NCI-H82 (cell line): ENCODE data around the gene TPX2.
A peak's percentile ranks its signal among the peaks of the same experiment; 100 is the strongest.
"Not testable (repeated sequence)": the region's sequence is repeated elsewhere in the genome, so short reads cannot be mapped to it uniquely, and the experiment has no call there.

Source experiments
- DNase-seq: peaks from one replicate; lab custom pipeline; 2025; lab: John Stamatoyannopoulos, UW

The TPX2 gene

DNA sequence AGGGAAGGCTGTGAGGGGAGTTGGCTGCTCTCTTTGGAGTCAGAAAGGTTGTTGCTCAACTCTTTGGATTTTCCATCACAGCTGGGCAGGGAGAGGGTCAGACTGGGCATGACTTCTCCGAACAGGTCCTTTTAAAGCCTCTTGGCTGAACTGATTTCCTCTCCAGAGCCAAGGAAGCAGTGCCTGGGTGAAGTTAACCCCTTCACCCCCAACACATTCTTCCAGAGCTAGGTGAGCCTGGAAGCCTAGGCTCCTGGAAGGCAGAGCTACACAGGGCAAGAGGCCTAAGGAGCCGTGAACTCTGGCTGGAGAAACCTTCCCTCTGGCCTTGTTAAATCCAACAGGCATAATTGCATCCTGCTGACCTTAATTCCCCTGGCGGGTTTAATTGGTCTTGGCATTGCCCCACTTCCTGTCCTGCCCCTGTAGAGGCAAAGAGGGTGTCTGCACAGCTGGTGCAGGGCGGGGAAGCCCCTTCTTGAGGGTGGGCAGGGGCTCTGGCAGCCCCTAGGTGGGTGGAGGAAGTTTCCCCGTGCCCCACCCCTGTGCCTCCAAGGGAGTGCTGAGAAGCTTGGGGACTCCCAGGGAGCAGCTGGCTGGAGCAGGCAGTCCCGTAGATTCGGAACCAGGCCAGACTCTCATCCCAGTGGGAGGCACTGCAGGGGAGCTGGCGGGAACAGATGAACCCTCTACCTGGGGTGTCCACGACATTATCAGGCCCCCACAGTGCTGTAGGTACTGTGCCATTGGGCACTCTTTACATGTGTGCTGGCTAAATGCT lies 76.5 kb downstream of the TPX2 start:
- DNase-seq = peak; percentile 47

DNA sequence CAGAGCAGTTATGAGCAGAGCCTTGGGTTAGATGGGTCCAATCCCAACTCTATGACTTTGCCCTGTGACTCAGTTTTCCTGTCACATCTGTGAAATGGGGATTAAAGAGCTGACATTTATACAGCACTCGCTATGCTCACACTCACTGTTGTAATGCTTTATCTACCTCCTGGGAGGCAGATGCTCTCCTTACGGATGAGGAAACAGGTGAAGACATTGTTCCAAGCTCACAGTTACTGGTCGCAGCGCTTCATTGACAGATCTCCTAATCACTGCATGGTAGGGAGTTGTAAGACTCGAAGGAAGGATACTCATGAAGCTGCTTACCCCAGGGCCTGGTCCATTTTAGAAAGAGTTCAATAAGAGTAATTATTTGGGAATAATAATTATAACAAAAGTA lies 77.1 kb downstream of the TPX2 start:
- no peak for DNase-seq

DNA sequence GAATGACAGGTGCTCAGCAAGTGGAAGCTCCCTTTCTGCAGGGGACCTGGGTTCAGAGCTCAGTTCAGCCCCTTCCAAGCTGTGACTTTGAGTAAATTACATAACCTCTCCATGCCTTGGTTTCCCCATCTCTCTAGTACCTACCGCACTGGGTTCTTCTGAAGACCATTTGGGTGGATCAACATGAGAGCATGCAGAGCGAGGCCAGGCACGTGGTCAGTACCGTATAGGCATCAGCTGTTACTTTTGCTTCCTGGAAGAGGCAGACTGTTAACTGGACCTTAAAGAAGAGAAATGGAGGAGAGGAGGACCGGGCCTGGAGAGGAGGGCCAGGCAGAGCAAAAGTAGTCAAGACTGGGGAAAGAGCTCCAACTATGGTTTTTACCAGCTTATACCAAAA lies 78.4 kb downstream of the TPX2 start:
- DNase-seq = no peak

DNA sequence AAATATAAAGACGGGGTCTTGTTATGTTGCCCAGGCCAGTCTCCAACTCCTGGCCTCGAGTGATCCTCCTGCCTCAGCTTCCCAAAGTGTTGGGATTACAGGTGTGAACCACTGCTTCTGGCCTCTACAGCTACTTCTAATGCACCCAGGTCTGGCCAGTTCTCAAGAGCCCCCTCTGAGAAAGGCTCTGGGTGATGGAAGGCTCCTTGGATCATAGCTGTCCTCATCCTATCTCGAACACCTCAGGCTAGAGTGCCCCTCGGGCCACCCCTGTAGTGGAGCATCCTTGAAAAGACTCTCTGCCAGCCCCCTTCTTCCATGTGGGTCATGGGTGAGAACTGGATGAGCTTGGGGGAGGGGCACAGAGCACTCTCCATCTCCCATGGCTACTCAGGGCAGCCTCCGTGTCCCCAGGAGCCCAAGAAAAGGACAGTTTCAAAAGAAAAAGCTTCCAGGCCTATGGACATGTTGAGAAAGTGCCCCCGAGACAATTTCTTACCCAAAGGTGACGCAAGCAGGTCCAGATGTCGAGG lies 79.4 kb downstream of the TPX2 start:
- DNase-seq = no peak

DNA sequence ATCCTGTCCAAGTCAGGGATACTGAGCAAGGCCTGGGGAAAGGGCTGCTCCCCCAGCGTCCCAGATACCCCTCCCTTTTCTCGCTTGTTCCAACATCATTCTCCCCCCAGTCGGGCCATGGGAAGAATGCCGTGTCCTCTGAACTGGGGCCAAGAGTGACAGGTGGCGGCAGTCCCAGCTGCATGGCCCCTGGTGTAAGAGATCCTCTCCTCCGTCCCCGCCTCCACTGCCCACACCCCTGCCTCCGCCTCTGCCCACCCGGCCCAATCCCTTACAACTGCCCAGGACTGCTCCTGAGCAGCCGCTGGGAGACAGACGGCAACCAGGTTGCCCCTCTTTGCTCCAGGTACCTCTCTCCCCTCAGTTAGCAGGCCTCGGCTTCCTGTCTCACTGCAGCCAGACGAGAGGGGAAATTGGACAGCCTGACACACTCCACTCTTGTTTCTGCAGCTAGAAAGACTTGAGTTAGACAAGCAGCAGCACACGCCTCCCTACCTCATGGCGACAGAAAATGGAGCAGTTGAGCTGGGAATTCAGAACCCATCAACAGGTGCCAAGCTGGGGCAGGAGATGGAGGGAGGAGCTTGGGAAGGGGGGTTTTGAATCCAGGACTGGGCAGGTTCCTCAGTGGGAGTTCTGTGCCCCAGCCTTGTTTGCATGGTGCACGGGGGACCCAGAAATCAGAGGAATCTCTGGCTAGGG lies 80.1 kb downstream of the TPX2 start, which contains the start of gene MYLK2:
MYLK2 (plus strand) TSS at position 274 of the 702 bp plus-strand sequence; CDS start at position 499, 225 bp downstream.
- DNase-seq = peak; percentile 68

DNA sequence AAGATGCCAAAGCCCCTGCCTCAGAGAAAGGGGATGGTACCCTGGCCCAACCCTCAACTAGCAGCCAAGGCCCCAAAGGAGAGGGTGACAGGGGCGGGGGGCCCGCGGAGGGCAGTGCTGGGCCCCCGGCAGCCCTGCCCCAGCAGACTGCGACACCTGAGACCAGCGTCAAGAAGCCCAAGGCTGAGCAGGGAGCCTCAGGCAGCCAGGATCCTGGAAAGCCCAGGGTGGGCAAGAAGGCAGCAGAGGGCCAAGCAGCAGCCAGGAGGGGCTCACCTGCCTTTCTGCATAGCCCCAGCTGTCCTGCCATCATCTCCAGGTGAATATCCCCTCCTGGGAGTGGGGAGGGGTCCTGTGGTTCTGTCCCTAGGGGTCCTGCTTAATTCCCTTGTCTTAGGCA lies 81.1 kb downstream of the TPX2 start:
- DNase-seq = no peak

DNA sequence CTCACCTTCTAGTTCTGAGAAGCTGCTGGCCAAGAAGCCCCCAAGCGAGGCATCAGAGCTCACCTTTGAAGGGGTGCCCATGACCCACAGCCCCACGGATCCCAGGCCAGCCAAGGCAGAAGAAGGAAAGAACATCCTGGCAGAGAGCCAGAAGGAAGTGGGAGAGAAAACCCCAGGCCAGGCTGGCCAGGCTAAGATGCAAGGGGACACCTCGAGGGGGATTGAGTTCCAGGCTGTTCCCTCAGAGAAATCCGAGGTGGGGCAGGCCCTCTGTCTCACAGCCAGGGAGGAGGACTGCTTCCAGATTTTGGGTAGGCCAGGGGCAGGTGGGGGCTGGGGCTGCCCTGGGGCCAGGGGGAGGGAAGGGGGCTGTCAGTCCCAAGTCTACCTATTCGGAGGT lies 82.3 kb downstream of the TPX2 start:
- DNase-seq = peak; percentile 23

DNA sequence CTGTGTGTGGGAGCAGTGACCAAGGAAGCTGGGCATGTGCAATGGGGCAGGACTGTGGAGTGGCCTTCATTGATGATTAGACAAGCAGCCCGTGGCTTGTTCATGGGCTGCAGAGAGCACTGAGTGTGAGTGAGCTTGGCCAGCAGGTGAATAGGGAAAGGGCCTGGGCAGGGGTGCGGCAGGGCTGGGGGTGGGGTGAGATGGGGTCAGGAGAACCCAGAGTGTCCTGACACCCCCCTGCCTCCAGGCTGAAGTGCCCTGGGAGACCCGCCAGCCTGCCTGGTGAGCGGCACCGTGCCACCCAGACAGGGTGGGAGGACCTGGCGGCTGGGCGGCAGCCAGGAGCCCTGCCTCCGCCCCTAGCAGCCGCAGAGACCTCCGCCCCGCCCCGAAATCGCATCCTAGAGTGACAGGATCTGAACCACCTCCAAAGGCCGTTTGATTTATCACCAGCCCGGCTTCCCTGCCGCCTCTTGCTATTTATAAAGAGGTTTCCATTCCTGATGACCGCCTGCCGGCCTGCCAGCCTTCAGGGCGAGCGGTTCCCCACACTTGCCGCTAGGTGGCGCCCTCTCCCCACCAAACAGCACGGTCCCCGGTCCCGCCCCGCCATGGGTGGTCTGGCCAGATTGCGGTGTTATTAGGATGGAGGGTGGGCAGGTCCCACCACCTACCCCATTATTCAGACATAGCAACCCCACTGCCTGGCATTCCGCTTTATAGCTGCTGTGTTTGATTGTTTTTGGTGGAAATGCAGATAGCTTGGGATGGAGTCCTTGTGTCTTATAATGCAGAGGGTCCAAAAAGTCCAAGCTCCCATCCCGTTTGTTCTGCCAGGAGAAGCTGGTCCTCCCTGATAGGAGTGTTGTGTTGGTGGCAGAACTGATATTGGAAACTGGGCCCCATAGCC lies 83.6 kb downstream of the TPX2 start:
- peak; percentile 85 for DNase-seq

DNA sequence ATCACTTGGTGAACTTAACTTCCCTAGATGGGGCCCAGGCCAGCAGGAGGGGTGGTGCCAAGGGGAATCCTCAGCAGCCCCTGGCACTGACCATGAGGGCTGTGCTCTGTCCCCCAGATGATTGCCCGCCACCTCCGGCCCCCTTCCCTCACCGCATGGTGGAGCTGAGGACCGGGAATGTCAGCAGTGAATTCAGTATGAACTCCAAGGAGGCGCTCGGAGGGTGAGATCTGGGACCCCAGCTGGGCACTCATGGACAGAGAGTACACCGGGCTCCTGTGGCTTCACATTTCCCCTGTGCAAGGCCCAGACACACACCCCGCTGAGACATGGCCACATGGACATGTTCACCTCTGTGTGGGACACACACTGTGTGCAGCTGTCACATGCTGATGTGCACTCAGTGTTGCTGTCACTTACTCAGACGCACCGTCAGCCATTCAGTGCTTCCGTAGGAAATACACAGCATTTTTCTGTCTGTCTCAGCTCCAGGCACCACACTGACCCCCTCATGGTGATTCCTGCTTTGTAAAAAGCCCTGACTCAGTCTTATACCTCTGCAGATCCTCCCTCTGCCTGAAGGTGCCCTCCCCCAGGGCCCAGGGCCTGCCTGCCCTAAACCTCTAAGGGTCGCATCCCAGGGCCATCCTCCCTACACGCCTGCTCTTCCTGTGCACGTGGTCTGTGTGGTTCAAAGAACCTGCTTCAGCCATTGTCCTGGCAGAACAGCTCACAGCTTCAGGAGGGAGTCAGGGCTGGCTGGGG lies 84.5 kb downstream of the TPX2 start:
- no peak for DNase-seq

DNA sequence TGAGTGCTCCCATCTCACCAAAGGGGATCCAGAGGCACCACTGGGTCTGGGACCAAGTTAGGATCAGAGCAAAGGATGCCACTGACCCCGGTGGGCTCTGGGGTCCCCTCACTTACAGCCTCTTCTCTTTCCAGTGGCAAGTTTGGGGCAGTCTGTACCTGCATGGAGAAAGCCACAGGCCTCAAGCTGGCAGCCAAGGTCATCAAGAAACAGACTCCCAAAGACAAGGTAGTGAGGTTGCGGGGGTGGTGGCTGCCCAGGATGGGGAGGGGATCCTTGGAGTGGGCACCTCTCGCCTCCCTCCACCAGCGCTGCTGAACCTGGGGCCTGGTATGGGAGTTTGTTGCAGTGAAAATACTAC lies 85.0 kb downstream of the TPX2 start:
- no peak for DNase-seq

DNA sequence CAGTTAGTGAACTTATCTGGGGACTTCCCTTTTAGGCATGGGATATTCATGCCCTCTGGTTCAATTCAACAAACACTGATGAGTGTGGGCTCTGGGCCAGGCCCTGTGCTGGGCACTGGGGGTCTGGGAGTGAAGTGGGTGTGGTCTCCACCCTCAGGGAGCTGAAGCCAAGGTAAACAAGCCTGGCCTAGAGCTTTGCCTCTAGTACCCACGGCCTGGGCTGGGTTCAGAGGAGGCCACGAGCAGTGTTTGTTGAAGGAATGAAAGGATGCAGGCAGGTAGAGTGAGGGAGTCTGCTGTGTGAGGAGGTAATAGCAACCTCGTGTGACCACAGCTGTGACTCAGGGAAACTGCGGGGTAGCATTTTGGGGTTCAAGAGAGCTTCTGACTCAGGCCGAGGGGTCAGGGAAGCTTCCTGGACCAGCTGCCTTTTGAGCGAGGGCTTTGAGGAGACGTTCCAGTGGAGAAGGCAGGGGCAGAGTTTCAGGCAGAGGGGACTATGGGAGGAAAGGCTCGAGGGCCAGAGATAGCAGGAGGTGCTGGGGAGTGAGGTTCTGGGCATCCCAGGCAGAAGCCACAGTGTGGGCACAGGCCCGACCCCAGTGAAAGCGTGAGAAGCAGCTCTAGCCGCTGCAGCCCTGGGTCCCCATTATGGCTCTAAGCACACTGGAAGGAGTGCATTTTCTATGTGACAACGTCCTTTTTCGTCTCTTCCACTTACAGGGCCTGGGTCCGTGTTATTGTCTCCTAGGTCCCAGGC lies 85.6 kb downstream of the TPX2 start:
- DNase-seq = no peak

DNA sequence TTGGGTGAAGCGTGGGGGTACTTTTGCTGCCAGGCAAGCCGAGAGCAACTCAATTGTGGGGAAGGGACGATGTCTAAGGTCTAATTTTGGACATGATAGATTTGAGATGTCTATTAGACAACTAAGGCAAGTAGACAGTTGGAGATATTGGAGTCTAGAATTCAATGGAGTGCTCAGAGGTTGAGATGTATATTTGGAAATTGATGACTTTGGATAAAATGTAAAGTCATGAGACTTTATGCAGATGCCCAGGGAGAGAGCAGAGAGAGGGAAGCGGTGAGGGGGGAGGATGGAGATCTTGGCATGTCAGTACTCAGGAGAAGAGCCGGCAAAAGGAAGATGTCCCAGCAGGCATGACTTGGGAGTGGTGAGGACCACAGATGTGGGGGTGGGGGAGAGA lies 87.0 kb downstream of the TPX2 start:
- DNase-seq = no peak

DNA sequence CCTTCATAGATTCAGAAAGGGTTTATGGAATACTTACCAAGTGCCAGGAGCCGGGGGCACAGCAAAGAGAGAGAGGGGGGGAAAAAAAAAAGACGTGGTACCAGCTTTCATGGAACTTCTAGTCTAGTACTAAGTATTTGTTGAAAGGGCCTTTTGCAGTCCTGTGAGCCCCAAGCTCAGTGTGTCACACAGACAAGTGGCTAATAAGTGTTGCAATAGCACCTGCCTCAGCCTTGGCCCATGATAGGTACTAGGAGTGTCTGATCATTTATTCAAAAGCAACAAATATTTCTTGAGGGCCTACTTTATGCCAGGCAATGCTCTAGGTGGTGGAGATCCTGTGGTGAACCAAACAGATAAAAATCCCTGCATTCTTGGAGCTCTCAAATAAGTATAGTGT lies 88.0 kb downstream of the TPX2 start:
- DNase-seq = no peak

DNA sequence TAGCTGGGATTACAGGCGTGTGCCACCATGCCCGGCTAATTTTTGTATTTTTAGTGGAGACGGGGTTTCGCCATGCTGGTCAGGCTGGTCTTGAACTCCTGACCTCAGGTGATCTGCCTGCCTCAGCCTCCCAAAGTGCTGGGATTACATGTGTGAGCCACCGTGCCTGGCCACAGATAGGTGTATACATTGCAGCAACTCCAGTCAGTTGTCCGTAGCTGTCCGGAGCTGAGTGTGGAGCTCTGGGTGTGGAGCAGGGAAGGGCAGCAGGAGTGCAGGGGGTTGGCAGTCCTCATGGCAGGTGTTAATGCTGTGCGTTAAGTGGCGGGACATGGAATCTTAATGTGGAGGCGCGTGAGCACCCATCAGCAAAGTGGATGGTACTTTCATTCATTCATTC lies 88.9 kb downstream of the TPX2 start:
- not testable (repeated sequence) for DNase-seq

DNA sequence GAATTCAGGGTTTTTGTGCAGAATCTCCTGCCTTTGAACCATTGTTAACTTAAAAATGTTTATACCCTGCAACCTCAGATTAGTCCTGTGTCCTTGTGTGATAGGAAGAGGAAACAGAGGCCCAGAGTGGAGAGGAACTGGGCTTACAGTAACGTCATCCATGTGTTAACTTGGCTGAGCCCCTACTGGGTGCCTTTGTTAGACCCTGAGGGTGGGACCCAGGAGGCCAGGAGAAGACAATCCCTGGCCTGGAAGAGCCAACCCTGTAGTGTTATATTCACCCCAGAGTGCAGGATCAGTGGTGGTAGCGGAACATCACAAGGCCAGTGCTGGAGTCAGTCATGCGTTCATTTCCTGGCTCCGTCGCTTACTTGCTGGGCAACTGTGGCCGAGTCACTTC lies 90.6 kb downstream of the TPX2 start:
- DNase-seq = no peak

DNA sequence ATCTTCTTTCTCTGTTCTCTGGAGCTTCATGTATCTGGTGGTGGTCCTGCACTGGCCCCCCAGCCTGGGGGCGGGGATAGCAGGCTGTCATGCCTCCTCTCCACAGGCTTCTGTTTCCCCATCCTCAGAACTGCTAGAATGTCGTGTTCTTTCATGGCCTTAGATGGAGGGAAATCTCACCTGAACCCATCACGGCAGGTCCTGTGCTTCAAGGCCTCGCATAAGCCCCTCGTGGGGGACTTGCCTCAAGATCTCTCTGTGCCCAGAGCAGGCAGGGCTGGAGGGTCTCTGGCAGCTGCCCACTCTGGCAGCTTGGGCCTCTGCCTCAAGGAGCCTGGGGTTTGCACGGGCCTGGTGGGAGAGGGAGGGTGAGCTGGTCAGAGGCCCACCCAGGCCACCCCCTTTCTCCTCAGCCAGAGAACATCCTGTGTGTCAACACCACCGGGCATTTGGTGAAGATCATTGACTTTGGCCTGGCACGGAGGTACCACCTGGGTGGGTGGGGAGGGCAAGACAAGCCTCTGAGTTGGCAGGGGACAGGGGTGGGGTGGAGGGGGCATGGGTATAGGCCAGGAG lies 91.4 kb downstream of the TPX2 start:
- DNase-seq = no peak

DNA sequence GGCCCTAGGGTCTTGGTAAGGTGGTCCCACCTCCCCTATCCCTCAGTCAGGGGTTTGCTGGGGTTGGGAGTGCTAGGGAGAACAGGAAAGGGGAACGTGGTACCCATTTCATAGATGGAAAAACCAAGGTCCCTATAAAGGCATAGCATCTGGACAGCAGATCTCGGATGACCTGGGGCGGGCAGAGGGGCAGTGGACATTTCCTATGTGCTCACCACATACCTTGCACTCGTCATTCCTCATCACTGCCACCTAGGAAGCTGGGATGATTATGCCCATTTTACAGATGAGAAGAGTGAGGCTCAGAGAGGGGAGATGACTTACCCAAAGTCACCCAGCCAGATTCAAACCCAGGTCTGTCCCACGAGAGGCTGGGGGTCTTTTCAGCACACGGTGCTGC lies 92.1 kb downstream of the TPX2 start:
- DNase-seq = no peak

DNA sequence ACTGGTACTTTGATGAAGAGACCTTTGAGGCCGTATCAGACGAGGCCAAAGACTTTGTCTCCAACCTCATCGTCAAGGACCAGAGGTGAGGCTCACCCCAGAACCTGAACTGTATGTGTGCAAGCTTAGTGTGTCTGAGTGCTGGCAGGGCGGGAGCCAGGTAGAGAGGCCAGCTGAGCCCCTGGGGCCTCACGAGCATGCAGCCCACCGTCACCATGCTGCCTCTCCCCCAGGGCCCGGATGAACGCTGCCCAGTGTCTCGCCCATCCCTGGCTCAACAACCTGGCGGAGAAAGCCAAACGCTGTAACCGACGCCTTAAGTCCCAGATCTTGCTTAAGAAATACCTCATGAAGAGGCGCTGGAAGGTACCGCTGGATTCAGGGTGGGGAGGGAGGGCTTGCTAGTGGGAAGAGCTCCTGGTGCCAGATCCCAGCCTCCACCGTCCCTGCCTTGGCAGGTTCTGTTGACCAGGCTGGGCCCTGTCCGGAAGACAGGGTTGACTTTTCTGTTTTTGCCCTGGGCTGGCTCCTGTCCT lies 92.7 kb downstream of the TPX2 start:
- no peak for DNase-seq

DNA sequence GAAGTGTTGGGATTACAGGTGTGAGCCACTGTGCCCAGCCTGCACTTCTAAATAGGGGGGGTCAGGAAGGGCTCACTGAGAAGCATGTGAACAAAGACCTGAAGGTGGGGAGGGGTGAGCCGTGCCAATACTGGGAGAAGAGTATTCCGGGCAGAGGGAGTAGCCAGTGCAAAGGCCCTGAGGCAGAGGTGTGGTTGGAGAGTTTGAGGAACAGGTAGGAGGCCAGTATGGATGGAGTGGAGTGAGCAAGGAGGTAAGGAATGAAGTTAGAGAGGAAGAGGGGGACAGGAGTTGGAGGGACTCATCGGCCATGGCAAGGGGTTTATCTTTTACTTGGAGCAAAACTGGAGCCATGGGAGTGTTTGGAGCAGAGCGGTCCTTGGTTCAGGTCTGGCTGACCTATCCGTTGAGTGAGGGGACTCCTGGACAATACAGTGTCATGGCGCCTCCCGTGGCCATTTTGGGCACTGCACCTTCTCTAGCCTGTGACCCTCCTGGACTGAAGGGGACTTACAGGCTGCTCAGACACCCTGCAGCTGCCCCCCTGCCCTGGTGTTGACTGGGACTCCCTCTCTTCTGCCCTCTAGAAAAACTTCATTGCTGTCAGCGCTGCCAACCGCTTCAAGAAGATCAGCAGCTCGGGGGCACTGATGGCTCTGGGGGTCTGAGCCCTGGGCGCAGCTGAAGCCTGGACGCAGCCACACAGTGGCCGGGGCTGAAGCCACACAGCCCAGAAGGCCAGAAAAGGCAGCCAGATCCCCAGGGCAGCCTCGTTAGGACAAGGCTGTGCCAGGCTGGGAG lies 94.2 kb downstream of the TPX2 start:
- peak; percentile 86 for DNase-seq
